Esophagus (tissue), 2 donors: ENCODE data around the gene MAP7. TPM values are rescaled to one million over a fixed set of nuclear protein-coding genes. Genes with fewer than 3 reads are reported as not detected.
"Not testable (repeated sequence)": the region's sequence is repeated elsewhere in the genome, so short reads cannot be mapped to it uniquely, and the experiment has no call there.

Experiments used
- H3K27ac ChIP-seq, 2 donors: one replicate each; pipeline ENCODE4 v1.5.1; 2013; ENCODE audit warnings: low read depth in 2 of 2, mild to moderate bottlenecking in 2 of 2, inconsistent platforms in 1 of 2, low read length in 1 of 2, moderate library complexity in 1 of 2
- H3K27me3 ChIP-seq, 2 donors: one replicate each; pipeline ENCODE4 v1.6.1; 2013; ENCODE audit warnings: low read length in 2 of 2, control low read depth in 1 of 2, mild to moderate bottlenecking in 1 of 2; ENCODE audit not compliant: insufficient read depth in 2 of 2, control insufficient read depth in 1 of 2
- H3K36me3 ChIP-seq, 2 donors: one replicate each; pipeline ENCODE4 v1.6.1; 2013; ENCODE audit warnings: low read length in 1 of 2; ENCODE audit not compliant: control insufficient read depth in 2 of 2, insufficient read depth in 2 of 2
- H3K4me1 ChIP-seq, 2 donors: one replicate each; pipeline ENCODE4 v1.6.1; 2013; ENCODE audit warnings: low read length in 1 of 2; ENCODE audit not compliant: control insufficient read depth in 2 of 2, insufficient read depth in 2 of 2
- H3K4me3 ChIP-seq, 2 donors: one replicate each; pipeline ENCODE4 v1.5.1; 2013; ENCODE audit warnings: low read length in 2 of 2, mild to moderate bottlenecking in 2 of 2, low read depth in 1 of 2, moderate library complexity in 1 of 2
- H3K9me3 ChIP-seq, 2 donors: one replicate each; pipeline ENCODE4 v1.6.1; 2013; ENCODE audit warnings: mild to moderate bottlenecking in 2 of 2, low read depth in 1 of 2, low read length in 1 of 2, moderate library complexity in 1 of 2; ENCODE audit not compliant: control insufficient read depth in 2 of 2, insufficient read depth in 1 of 2
- WGBS, 2 donors: extraction: QIAGEN DNeasy Blood & Tissue Kit; methylation state at CpG; one replicate each; pipeline ENCODE4 v1.1.7; 2013; 5-methylcytosine and 5-hydroxymethylcytosine counted together
- polyA plus RNA-seq, 2 donors: library from polyadenylated mRNA; stranded (reverse); fragments of 200-250 nt; gene quantifications; one replicate each; pipeline ENCODE4 v1.2.3, GENCODE V29; 2013
- donor health status: healthy with polysubstance abuse.
- donor health status: Bipolar disorder and iron deficiency.

Gene MAP7
- polyA plus RNA-seq, 2 donors, result 13.4 to 15.1 TPM

DNA sequence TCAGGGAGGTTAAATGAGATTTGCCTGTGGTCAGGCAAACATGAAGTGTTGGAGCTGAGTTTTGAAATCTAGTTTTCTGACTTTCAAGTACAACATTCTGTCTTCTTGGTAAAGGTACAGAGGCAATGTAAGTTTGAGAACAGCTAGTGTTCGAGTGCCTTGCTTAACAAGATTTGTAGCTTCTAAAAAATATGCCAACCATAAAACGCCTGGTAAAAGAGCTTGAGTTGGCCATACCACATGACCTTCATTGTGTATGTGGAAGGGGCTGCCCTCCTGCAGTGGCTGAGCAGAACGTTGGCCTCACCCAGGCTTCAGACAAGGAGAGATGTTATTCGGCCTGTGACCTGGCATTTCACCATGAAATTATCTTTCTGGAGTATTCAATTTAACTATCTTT, 86.5 kb downstream of the MAP7 start:
- Histone ChIP-seq H3K4me3 (no peak overlapping the region), H3K27me3 (no peaks in the 10 kb centered on the region), H3K9me3 (no peaks in the 10 kb centered on the region), H3K4me1 (no peaks in the 10 kb centered on the region), H3K27ac (no peak overlapping the region), H3K36me3 (no peaks in the 10 kb centered on the region)
- 69 to 77% methylated on average over 4 of the region's 4 CpGs for WGBS, 2 donors

DNA sequence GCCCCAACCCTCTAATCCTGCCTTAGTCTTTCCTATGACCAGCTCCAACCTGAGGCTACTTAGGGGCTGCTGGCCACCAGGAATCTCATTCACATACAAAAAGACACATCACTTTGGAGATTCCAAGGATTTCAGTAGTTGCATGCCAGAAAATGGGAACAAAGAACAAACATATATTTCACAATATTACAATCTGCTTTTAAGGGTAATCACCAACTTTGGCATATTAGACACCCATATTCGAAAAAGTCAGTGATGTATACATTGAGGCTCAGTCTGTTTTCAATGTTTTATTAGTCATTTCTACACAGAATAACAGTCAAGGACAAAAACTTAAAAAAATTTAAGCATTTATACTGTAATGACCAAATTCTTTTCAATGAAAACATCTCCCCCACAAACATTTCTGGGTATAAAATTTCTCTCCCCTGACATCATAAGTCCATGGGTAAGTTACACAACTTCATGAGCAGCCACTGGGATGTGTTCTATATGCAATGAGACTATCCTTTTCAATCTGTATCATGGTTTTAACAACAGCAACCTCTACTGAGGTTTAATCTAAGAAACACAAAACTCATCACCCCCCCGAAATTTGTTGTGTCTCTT, 103.5 kb downstream of the MAP7 start:
- 76 to 82% methylated on average over 2 of the region's 2 CpGs for WGBS, 2 donors

DNA sequence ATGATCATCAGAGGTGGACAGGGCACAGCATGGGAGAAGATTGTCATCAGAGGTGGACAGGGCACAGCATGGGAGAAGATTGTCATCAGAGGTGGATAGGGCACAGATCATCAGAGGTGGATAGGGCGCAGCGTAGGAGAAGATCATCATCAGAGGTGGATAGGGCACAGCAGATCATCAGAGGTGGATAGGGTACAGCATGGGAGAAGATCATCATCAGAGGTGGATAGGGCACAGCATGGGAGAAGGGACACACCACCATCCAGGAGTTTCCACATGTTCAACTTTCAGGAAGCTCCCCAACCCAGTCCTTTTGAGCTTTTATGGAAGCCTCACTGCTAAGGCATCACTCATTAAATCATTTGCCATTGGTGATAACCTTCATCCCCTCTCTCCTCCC, 104.1 kb downstream of the MAP7 start:
- Histone ChIP-seq H3K36me3 (no peaks in the 10 kb centered on the region), H3K4me3 (no peak overlapping the region), H3K9me3 (no peaks in the 10 kb centered on the region), H3K4me1 (no peaks in the 10 kb centered on the region), H3K27ac (no peak overlapping the region), H3K27me3 (peaks cover 0 to 2% of the 10 kb centered on the region in 2 donors)
- WGBS, 2 donors, result 97% methylated on average over 2 of the region's 2 CpGs

More for the DNA sequence above, 103.5 kb downstream of the MAP7 start:
- H3K36me3 ChIP-seq, result no peaks in the 10 kb centered on the region
- no peak overlapping the region for H3K27ac ChIP-seq
- H3K4me3 ChIP-seq, result no peak overlapping the region
- H3K9me3 ChIP-seq, result no peaks in the 10 kb centered on the region
- no peaks in the 10 kb centered on the region for H3K4me1 ChIP-seq
- H3K27me3 ChIP-seq, result peaks cover 0 to 2% of the 10 kb centered on the region in 2 donors

- H3K36me3 ChIP-seq, result no peaks in the 10 kb centered on the region
- 52 to 80% methylated on average over 3 of the region's 3 CpGs for WGBS, 2 donors
- peaks cover 0 to 2% of the 10 kb centered on the region in 2 donors for H3K27me3 ChIP-seq
- H3K4me1 ChIP-seq, result no peaks in the 10 kb centered on the region
- no peaks in the 10 kb centered on the region for H3K9me3 ChIP-seq
- no peak overlapping the region for H3K27ac ChIP-seq
- H3K4me3 ChIP-seq, result no peak overlapping the region
Observed at GRCh38 chr6:136445063-136445462, 105.2 kb downstream of the MAP7 start.

DNA sequence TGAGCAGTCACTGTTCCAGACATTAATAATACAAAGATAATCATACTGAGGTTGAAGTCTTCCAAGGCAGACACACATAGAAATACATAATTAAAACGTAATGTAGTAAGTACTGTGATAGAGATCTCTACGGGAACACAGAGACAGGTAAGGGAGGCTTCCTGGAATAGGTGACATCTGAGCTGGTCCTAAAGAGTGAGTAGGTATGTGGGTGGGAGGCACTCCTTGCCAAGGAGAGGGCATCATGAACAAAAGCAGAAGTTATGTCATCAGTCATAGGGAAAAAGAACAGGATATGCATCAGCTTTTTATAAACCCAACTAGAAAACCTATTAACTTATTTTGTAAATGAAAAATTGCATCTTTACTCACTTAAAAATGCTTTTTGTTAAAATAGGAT, 110.0 kb downstream of the MAP7 start:
- Histone ChIP-seq H3K27ac (peak overlapping the region; percentile 83 to 87), H3K4me3 (no peak overlapping the region), H3K4me1 (peaks cover 0 to 2% of the 10 kb centered on the region in 2 donors), H3K9me3 (no peaks in the 10 kb centered on the region), H3K27me3 (no peaks in the 10 kb centered on the region), H3K36me3 (no peaks in the 10 kb centered on the region)
- 43 to 51% methylated on average over 2 of the region's 2 CpGs for WGBS, 2 donors

- peak overlapping the region; percentile 83 to 87 for H3K27ac ChIP-seq
- no peak overlapping the region for H3K4me3 ChIP-seq
- no peaks in the 10 kb centered on the region for H3K9me3 ChIP-seq
- H3K36me3 ChIP-seq, result no peaks in the 10 kb centered on the region
- peaks cover 0 to 3% of the 10 kb centered on the region in 2 donors for H3K4me1 ChIP-seq
- WGBS, 2 donors, result 55 to 57% methylated on average over 9 of the region's 9 CpGs
- no peaks in the 10 kb centered on the region for H3K27me3 ChIP-seq
Observed at GRCh38 chr6:136439514-136440190, 110.6 kb downstream of the MAP7 start.

GRCh38 chr6:136438441-136438840, 111.8 kb downstream of the MAP7 start:
- H3K4me1 ChIP-seq, result peaks cover 0 to 4% of the 10 kb centered on the region in 2 donors
- H3K9me3 ChIP-seq, result no peaks in the 10 kb centered on the region
- no peak overlapping the region for H3K27ac ChIP-seq
- H3K36me3 ChIP-seq, result no peaks in the 10 kb centered on the region
- H3K4me3 ChIP-seq, result no peak overlapping the region
- no peaks in the 10 kb centered on the region for H3K27me3 ChIP-seq
- 53 to 61% methylated on average over 3 of the region's 3 CpGs for WGBS, 2 donors

DNA sequence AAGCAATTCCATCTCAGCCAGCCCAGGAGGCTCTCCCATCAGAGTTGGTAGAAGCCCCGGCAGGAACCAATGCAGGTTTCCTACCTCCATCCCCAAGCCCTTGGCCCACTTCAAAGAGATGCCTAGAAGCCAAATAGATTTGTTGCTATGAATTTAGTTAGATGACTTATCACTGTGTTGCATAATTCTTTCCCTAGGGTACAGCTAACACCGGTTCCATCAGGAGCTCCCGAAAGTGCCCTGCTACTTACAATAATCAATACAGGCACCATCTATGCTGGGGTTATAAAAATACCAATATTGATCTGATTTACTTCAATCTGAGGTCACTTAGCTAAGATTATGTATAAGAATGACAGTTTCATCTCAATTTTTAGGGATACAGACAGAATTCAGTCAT, 113.0 kb downstream of the MAP7 start:
- H3K4me3 ChIP-seq, result no peak overlapping the region
- H3K9me3 ChIP-seq, result no peaks in the 10 kb centered on the region
- 63 to 73% methylated on average over 3 of the region's 3 CpGs for WGBS, 2 donors
- H3K36me3 ChIP-seq, result no peaks in the 10 kb centered on the region
- peaks cover 0 to 4% of the 10 kb centered on the region in 2 donors for H3K4me1 ChIP-seq
- H3K27me3 ChIP-seq, result no peaks in the 10 kb centered on the region
- H3K27ac ChIP-seq, result no peak overlapping the region

- Histone ChIP-seq H3K27me3 (no peaks in the 10 kb centered on the region), H3K4me3 (no peak overlapping the region), H3K9me3 (no peaks in the 10 kb centered on the region), H3K27ac (no peak overlapping the region), H3K4me1 (peaks cover 0 to 4% of the 10 kb centered on the region in 2 donors), H3K36me3 (no peaks in the 10 kb centered on the region)
- 63 to 93% methylated on average over 2 of the region's 2 CpGs for WGBS, 2 donors
Observed at GRCh38 chr6:136435101-136435500, 115.1 kb downstream of the MAP7 start.

GRCh38 chr6:136431306-136431705, 118.9 kb downstream of the MAP7 start:
- not testable (repeated sequence) for H3K27me3 ChIP-seq, H3K4me3 ChIP-seq, H3K4me1 ChIP-seq, H3K27ac ChIP-seq, H3K9me3 ChIP-seq, H3K36me3 ChIP-seq
- WGBS, 2 donors, result 94 to 95% methylated on average over 5 of the region's 5 CpGs
